Activated naive CD8-positive, alpha-beta T cell treated with anti-CD3 and anti-CD28 coated beads, Interleukin-2, amount 50 U/mL, for 24 hours (primary cell): ENCODE results near the gene CEBPA.

Experiments used
- ATAC-seq: fragments of 150-1000 bp; cut with Tn5 transposase; one replicate; pipeline ENCODE4 v1.10.0; 2021
- DNase-seq: peaks from one replicate; pipeline ENCODE4 v3.0.0; 2021
- H3K27ac Mint-ChIP-seq: one replicate; pipeline ENCODE4 v1.8.0; 2021; ENCODE audit warnings: mild to moderate bottlenecking, mixed read lengths
- H3K27me3 Mint-ChIP-seq: one replicate; pipeline ENCODE4 v1.8.0; 2021; ENCODE audit warnings: mixed read lengths
- H3K36me3 Mint-ChIP-seq: one replicate; pipeline ENCODE4 v1.8.0; 2021; ENCODE audit warnings: low read depth, mixed read lengths
- H3K4me1 Mint-ChIP-seq: one replicate; pipeline ENCODE4 v1.8.0; 2021; ENCODE audit warnings: mixed read lengths
- H3K4me3 Mint-ChIP-seq: one replicate; pipeline ENCODE4 v1.8.0; 2021; ENCODE audit warnings: mild to moderate bottlenecking, moderate library complexity, mixed read lengths
- H3K9me3 Mint-ChIP-seq: one replicate; pipeline ENCODE4 v1.8.0; 2021; ENCODE audit warnings: mixed read lengths

The CEBPA gene

GRCh38 chr19:33290082-33290815 lies 12.1 kb downstream of the CEBPA start:
- H3K4me1 Mint-ChIP-seq: peaks cover 8% of the 10 kb centered on the region
- peaks cover 21% of the 10 kb centered on the region for H3K9me3 Mint-ChIP-seq
- no peak overlapping the region for H3K27ac Mint-ChIP-seq
- DNase-seq (no peak), ATAC-seq (no peak)
- peaks cover 21% of the 10 kb centered on the region for H3K27me3 Mint-ChIP-seq
- no peak overlapping the region for H3K4me3 Mint-ChIP-seq
- no peaks in the 10 kb centered on the region for H3K36me3 Mint-ChIP-seq

GRCh38 chr19:33289261-33289660 lies 13.1 kb downstream of the CEBPA start:
- peaks cover 19% of the 10 kb centered on the region for H3K27me3 Mint-ChIP-seq
- H3K4me3 Mint-ChIP-seq: no peak overlapping the region
- peaks cover 21% of the 10 kb centered on the region for H3K9me3 Mint-ChIP-seq
- no peak overlapping the region for H3K27ac Mint-ChIP-seq
- ATAC-seq (no peak), DNase-seq (no peak)
- peaks cover 8% of the 10 kb centered on the region for H3K4me1 Mint-ChIP-seq
- no peaks in the 10 kb centered on the region for H3K36me3 Mint-ChIP-seq

- no peaks in the 10 kb centered on the region for H3K36me3 Mint-ChIP-seq
- H3K27me3 Mint-ChIP-seq: peaks cover 18% of the 10 kb centered on the region
- H3K4me3 Mint-ChIP-seq: no peak overlapping the region
- no peak for DNase-seq
- no peak overlapping the region for H3K27ac Mint-ChIP-seq
- ATAC-seq: no peak
- H3K9me3 Mint-ChIP-seq: peaks cover 21% of the 10 kb centered on the region
- H3K4me1 Mint-ChIP-seq: peaks cover 8% of the 10 kb centered on the region
Observed at GRCh38 chr19:33288666-33289065, 13.7 kb downstream of the CEBPA start.

GRCh38 chr19:33287927-33288326 lies 14.4 kb downstream of the CEBPA start:
- H3K9me3 Mint-ChIP-seq: peaks cover 21% of the 10 kb centered on the region
- H3K4me1 Mint-ChIP-seq: peaks cover 8% of the 10 kb centered on the region
- no peak overlapping the region for H3K4me3 Mint-ChIP-seq
- ATAC-seq: no peak
- DNase-seq: no peak
- H3K27me3 Mint-ChIP-seq: peaks cover 14% of the 10 kb centered on the region
- H3K27ac Mint-ChIP-seq: no peak overlapping the region
- H3K36me3 Mint-ChIP-seq: no peaks in the 10 kb centered on the region

GRCh38 chr19:33287438-33287837 lies 14.9 kb downstream of the CEBPA start:
- ATAC-seq (no peak), DNase-seq (no peak)
- H3K36me3 Mint-ChIP-seq: no peaks in the 10 kb centered on the region
- H3K9me3 Mint-ChIP-seq: peaks cover 21% of the 10 kb centered on the region
- peaks cover 8% of the 10 kb centered on the region for H3K4me1 Mint-ChIP-seq
- peaks cover 14% of the 10 kb centered on the region for H3K27me3 Mint-ChIP-seq
- no peak overlapping the region for H3K27ac Mint-ChIP-seq
- H3K4me3 Mint-ChIP-seq: no peak overlapping the region

- no peak overlapping the region for H3K27ac Mint-ChIP-seq
- H3K27me3 Mint-ChIP-seq: peaks cover 14% of the 10 kb centered on the region
- DNase-seq: no peak
- H3K4me3 Mint-ChIP-seq: no peak overlapping the region
- ATAC-seq: no peak
- no peaks in the 10 kb centered on the region for H3K36me3 Mint-ChIP-seq
- peaks cover 21% of the 10 kb centered on the region for H3K9me3 Mint-ChIP-seq
- H3K4me1 Mint-ChIP-seq: peaks cover 8% of the 10 kb centered on the region
Observed at GRCh38 chr19:33286899-33287298, 15.4 kb downstream of the CEBPA start.

- H3K27me3 Mint-ChIP-seq: peaks cover 14% of the 10 kb centered on the region
- no peak for DNase-seq
- no peak overlapping the region for H3K27ac Mint-ChIP-seq
- H3K4me1 Mint-ChIP-seq: peaks cover 14% of the 10 kb centered on the region
- H3K4me3 Mint-ChIP-seq: no peak overlapping the region
- ATAC-seq: no peak
- H3K9me3 Mint-ChIP-seq: peaks cover 21% of the 10 kb centered on the region
- no peaks in the 10 kb centered on the region for H3K36me3 Mint-ChIP-seq
Observed at GRCh38 chr19:33285441-33285927, 16.9 kb downstream of the CEBPA start.

GRCh38 chr19:33284756-33285155 lies 17.6 kb downstream of the CEBPA start:
- H3K36me3 Mint-ChIP-seq: no peaks in the 10 kb centered on the region
- peaks cover 21% of the 10 kb centered on the region for H3K9me3 Mint-ChIP-seq
- H3K4me1 Mint-ChIP-seq: peaks cover 21% of the 10 kb centered on the region
- DNase-seq: no peak
- H3K27ac Mint-ChIP-seq: no peak overlapping the region
- H3K4me3 Mint-ChIP-seq: no peak overlapping the region
- ATAC-seq: no peak
- peaks cover 17% of the 10 kb centered on the region for H3K27me3 Mint-ChIP-seq

GRCh38 chr19:33284146-33284643 lies 18.1 kb downstream of the CEBPA start:
- H3K27me3 Mint-ChIP-seq: peaks cover 17% of the 10 kb centered on the region
- H3K4me3 Mint-ChIP-seq: no peak overlapping the region
- peaks cover 21% of the 10 kb centered on the region for H3K4me1 Mint-ChIP-seq
- H3K36me3 Mint-ChIP-seq: no peaks in the 10 kb centered on the region
- H3K27ac Mint-ChIP-seq: no peak overlapping the region
- ATAC-seq: no peak
- H3K9me3 Mint-ChIP-seq: peaks cover 15% of the 10 kb centered on the region
- DNase-seq: no peak

GRCh38 chr19:33283589-33283988 lies 18.7 kb downstream of the CEBPA start:
- no peak for DNase-seq
- Mint-ChIP-seq H3K27ac (no peak overlapping the region), H3K9me3 (peaks cover 9% of the 10 kb centered on the region), H3K4me3 (no peak overlapping the region), H3K27me3 (peaks cover 13% of the 10 kb centered on the region), H3K36me3 (no peaks in the 10 kb centered on the region), H3K4me1 (peaks cover 21% of the 10 kb centered on the region)
- no peak for ATAC-seq

- Mint-ChIP-seq H3K27ac (no peak overlapping the region), H3K4me1 (peaks cover 21% of the 10 kb centered on the region), H3K9me3 (no peaks in the 10 kb centered on the region), H3K27me3 (peaks cover 11% of the 10 kb centered on the region), H3K4me3 (no peak overlapping the region), H3K36me3 (no peaks in the 10 kb centered on the region)
- no peak for DNase-seq
- ATAC-seq: no peak
Observed at GRCh38 chr19:33282036-33282671, 20.2 kb downstream of the CEBPA start.

GRCh38 chr19:33281296-33281926 lies 20.9 kb downstream of the CEBPA start:
- H3K27me3 Mint-ChIP-seq: peaks cover 8% of the 10 kb centered on the region
- H3K27ac Mint-ChIP-seq: no peak overlapping the region

GRCh38 chr19:33280351-33280921 lies 21.9 kb downstream of the CEBPA start:
- peak; percentile 46 for DNase-seq
- peak overlapping the region; percentile 79 for H3K27ac Mint-ChIP-seq
- H3K36me3 Mint-ChIP-seq: no peaks in the 10 kb centered on the region
- no peaks in the 10 kb centered on the region for H3K9me3 Mint-ChIP-seq
- peak; percentile 89 for ATAC-seq
- peaks cover 6% of the 10 kb centered on the region for H3K27me3 Mint-ChIP-seq
- H3K4me1 Mint-ChIP-seq: peaks cover 15% of the 10 kb centered on the region
- H3K4me3 Mint-ChIP-seq: no peak overlapping the region

More at GRCh38 chr19:33281296-33281926, 20.9 kb downstream of the CEBPA start:
- Mint-ChIP-seq H3K36me3 (no peaks in the 10 kb centered on the region), H3K4me1 (peaks cover 15% of the 10 kb centered on the region), H3K9me3 (no peaks in the 10 kb centered on the region), H3K4me3 (no peak overlapping the region)
- DNase-seq (no peak), ATAC-seq (no peak)

- ATAC-seq: no peak
Observed at GRCh38 chr19:33279430-33280350, 22.6 kb downstream of the CEBPA start.

More at GRCh38 chr19:33279430-33280350, 22.6 kb downstream of the CEBPA start:
- DNase-seq: no peak
- no peak overlapping the region for H3K27ac Mint-ChIP-seq
- H3K4me1 Mint-ChIP-seq: peaks cover 14% of the 10 kb centered on the region
- no peaks in the 10 kb centered on the region for H3K36me3 Mint-ChIP-seq
- H3K4me3 Mint-ChIP-seq: no peak overlapping the region
- peaks cover 3% of the 10 kb centered on the region for H3K27me3 Mint-ChIP-seq
- H3K9me3 Mint-ChIP-seq: no peaks in the 10 kb centered on the region
